Ramos (cell line): ENCODE data around the gene TBC1D5.

ENCODE experiments used
- in situ Hi-C: fragments of 300-500 bp; cut with MboI; formaldehyde crosslinking; loops from one replicate; pipeline ENCODE4 v1.14.3; 2022; ENCODE audit warnings: low sequenced_read_pairs; ENCODE audit not compliant: unreplicated experiment

Gene TBC1D5

DNA sequence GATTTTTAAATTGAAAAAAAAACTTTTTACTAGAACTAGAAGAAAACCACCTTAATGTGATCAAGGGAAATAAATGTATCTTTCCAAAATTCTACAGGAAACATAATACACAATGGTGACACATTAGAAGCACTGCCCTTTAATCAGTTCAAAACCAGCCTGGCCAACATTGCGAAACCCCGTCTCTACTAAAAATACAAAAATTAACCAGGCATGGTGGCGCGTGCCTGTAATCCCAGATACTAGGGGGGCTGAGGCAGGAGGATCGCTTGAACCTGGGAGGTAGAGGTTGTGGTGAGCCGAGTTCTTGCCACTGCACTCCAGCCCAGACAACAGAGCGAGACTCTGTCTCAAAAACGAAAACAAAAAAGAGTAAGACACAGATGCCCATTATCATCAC, 134.5 kb downstream of the TBC1D5 start:
- in situ Hi-C loops = no loop called here

DNA sequence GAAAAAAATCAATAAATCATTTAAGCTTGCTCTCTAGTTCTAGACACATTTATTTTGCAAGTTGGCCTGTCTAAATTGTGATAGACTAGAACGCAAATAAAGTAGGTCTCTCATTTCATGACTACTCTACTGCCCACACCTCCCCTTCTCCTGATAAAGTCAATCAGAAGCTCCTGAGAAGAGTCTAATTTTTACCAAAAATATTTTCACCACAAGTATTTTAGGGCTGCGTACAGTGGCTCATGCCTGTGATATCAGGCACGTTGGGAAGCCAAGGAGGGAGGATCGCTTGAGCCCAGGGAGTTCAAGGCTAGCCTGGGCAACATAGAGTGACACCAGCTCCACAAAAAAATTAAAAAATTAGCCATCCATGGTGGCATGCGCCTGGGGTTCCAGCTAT, 136.5 kb downstream of the TBC1D5 start:
- in situ Hi-C loops = no loop called here

DNA sequence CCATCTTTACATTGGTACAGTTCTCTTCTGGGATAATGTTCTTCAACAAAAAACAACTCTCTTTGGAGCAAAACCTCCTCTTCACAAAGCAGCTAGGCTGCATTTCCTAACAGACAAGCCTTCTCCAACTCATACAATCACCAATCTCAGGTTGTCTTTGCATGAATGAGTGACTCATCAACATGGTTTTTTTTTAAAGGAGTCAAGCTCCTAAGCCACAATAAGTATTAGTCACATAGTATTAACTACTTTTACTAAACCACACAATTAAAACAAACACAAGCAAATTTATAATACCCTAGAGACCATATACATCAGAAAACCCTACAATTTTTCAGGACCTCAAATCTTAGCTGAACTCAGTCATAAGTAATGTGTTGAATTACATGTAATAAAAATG, 137.4 kb downstream of the TBC1D5 start:
- in situ Hi-C loops = no loop called here

DNA sequence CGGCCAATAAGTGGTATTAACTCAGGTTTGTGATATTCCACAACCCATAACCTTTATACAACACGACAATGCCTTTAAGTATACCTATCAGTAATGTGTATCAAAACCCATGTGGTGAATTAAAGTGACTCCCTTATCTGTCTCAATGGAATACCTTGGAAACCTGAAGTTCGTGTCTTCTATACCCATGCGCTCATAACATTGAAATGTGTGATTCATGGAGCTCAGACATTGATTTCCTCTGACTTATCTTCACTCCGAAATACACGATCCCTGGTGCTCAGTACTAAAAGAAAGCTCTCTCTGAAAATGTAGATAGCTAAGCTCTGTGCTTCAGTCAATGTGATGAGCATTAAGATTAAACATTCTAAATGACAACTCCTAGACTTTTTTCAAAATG, 140.3 kb downstream of the TBC1D5 start:
- in situ Hi-C loops = no loop called here

DNA sequence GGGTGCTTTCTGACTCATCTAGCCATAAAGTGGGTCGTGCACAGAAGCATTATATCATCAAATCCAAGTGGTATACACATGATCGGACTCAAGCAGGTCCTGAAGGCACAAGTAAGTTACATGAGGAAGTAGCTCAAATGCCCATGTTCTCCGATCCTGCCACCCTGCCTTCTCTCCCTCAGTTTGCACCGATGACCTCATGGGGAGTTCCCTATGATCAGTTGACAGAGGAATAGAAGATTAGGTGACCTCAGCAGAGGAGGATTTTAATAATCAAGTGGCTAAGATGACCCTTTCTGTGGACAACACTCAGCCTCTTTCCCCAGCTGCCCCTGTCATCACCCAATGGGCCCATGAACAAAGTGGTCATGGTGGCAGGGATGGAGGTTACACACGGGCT, 149.5 kb downstream of the TBC1D5 start:
- in situ Hi-C loops = no loop called here

DNA sequence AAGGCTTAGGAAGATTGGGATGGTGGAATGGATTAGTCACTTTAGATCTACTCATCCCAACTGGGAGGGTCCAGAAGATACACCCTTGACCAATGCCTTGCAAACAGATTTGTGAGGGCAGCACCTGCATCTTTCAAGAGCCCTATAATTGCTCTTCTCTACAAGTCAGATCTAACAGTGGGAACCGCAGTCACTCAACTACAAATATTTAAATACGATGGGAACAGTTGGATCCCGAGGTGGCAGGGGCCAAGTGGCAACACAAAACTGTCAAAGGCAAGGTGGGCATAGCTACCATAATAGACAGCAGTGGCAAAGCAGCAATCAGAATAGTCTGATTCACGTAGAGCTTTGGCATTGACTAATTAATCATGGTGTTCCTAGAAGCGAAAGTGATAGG, 152.0 kb downstream of the TBC1D5 start:
- in situ Hi-C loops = no loop called here

DNA sequence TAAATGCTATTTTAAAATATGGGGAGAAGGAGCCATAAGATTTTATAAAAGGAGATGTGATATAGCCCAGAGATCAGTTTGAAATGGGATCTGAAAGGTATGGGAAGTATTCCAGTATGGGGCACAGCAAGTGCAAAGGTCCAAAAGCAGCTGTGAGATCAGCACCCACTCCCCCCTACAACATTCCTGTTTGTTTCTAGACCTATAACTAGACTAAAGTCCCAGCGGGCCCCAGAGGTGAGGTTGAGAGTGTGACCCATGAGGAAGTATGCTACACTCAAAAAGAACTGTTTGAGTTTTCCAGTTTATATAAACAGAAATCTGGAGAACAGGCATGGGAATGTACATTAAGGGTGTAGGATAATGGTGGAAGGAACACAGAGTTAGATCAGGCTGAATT, 152.5 kb downstream of the TBC1D5 start:
- in situ Hi-C loops = no loop called here

DNA sequence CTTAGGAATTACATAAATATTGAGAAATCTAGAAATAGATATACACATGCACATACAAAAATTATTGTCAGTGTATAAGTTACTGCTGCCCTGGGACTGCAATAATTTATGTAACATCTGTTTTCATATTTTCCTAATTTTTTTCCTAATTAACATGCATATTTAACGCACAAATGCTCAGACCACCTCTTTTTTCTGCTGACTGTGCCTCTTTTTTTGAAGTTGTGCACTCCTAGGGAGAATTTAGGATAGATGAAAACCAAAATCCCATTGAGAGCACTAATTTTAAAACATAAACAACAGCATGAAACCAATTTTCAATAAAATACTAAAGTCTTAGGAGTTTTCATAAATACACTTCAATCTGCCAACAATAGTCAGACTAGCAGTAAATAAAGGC, 154.0 kb downstream of the TBC1D5 start:
- in situ Hi-C loops = no loop called here

DNA sequence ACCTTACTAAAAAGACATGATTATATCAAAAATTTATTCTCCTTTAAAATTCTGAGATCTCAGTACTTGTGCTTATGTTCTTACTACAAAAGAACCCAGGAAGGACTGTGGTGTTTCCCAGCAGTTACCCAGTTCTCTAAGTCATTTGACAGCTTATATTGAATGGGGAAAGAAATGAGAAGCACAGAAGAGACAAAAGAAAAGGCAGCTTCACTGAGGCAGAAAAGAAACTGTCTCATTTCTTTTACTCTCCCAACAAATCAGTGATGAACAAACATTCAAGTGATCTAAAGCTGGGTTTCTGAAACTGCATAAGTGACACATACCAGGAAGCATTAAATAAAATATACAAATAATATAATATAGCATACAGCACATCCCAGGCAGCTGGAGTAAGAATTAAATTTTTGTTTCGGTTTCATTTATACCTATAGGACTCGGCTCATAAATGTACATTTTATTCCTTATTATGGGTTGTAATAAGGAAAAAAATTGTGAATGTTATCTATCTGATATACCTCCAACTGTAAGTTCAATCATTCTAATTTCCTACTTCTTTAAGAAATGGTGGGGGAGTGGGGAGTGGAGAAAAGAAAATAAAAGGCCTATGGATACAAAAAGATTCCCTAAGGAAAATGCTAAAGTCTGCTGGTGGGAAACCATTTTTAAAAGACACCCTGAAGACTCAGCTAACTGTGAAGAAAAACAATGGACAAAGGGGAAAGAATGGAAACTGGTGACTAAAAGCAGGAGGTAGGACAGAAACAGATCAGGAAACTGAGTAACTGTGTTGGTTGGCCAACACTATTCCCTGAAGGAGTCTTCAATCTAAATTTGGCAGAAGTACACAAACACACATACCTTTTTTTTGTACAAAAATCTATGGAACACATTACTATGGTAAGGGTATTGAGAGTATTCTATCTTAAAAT, 156.8 kb downstream of the TBC1D5 start:
- in situ Hi-C loops = no loop called here

DNA sequence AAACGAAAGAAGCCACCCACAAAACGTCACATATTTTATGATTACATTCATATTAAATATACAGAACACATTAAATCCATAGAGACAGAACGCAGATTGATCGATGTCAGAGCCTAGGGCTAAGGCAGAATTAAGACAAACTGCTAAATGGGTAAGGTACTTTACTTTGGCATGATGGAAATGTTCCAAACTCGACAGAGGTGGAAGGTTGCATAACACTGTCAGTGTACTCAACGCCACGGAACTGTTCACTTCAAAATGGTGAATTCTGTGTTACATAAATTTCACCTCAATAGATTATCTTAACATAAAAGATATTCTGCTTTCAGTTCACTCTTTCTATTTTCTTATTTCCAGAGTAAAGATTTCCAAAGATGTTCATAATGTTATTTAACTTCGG, 158.4 kb downstream of the TBC1D5 start:
- in situ Hi-C loops = no loop called here

DNA sequence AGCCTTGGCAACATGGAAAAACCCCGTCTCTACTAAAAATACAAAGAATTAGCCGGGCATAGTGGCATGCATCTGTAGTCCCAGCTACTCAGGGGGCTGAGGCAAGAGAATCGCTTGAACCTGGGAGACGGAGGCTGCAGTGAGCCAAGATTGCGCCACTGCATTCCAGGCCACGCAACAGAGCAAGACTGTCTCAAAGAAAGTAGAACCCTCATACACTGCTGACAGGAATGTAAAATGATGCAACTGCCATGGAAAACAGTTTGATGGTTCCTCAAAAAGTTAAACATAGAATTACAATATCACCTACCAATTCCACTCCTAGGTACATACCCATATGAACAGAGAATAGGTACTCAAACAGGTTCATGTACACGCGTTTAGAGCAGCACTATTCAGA, 158.9 kb downstream of the TBC1D5 start:
- in situ Hi-C loops = no loop called here

DNA sequence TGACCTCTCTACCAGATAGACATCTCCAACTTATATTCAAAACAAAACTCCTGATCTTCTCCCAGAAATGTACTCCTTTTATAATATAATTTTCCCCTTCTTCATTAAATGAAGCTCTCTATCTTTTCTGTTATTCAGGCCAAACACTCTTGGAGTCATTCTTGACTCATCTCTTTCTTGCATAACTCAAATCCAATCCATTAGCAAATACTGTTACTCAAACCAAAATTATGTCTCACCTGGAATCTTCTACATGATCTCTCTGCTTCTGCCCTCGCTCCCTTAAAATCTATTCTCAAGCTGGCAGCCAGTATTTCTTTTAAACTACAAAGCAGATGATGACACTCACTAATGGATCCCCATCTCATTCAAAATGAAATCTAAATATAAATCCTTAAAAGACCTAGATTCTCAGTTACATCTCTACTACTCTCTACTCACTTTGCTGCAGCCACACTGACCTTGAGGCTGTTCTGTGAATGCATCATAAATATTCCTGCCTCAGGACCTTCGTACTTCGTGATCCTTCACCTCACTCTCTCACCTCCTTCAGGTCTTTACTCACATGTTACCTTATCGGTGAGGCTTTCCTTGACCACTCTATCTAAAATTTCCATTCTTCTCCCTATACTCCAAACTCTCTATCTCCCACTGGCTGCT, 160.9 kb downstream of the TBC1D5 start:
- in situ Hi-C loops = no loop called here

DNA sequence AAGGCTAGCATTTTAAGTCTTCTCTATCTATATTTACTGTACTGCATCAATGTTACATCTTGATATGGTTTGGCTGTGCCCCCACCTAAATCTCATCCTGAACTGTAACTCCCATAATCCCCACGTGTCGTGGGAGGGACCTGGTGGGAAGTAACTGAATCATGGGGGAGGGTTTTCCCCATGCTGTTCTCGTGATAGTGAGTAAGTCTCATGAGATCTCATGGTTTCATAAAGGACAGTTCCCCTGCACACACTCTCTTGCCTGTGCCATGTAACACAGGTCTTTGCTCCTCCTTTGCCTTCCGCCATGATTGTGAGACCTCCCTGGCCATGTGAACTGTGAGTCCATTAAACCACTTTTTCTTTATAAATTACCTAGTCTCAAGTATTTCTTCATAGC, 161.5 kb downstream of the TBC1D5 start:
- in situ Hi-C loops = no loop called here

DNA sequence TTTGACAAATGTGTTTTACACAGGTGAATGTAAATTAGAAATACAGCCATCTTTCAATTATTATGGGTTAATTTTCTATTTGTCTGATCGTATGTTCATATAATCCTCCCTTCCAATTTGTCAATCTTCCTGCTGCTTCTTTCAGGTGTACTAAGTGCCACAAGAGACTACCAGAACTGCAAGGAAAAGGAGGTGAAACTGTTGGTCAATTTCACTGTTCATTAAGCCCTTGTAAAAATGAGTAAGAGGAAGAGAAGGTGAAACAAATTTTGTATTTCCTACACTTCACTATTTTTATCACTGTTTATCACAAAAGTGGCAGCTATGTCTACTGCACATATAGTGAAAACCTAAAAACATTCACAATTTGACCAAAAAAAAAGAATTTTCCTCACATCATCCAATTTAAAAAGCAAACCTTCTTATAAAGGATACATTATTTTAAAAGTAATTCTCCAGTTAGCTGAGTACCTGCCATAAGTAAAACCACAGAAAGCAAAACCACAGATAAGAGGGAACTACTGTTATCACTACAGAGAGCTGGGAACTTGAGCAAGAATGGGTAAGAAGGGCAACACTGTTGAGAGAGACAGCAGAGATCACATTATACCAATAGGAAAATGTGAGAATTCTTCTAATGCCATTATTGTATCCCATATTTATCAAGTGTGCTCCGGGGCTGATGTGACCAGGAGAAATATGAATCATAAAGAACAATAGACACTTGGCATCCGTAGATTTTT, 163.0 kb downstream of the TBC1D5 start:
- in situ Hi-C loops = no loop called here

DNA sequence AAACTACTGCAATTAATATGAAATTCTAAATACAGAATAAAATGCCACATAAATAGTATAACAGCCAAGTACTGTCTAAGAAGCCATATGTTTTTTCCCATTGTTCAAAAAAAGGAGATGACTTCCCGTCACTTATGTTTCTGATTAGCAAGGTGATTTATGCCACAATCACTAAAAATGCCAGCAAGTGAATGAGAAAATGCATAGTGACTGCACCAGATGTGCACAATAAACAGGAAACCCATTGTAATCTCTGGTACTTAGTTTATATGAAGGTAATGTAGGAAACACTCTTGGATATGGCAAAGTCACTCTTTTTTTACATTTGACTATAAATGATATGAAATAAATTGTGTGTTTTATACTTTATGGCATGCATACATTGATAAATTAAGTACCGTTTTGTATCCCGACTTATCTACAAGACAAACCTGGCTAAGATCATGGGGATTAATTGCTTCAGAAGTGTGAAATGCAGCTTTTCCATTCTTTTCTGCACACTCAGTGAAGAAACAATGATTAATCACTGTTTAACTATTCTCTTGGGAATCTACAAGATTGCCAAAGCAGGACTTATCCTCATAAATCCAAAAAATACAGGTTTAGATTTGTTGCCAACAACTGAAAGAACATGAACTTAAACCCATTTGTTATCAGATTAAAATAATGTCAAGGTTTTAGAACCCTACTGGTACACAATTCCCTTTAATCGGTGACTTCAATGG, 164.5 kb downstream of the TBC1D5 start:
- in situ Hi-C loops = no loop called here

DNA sequence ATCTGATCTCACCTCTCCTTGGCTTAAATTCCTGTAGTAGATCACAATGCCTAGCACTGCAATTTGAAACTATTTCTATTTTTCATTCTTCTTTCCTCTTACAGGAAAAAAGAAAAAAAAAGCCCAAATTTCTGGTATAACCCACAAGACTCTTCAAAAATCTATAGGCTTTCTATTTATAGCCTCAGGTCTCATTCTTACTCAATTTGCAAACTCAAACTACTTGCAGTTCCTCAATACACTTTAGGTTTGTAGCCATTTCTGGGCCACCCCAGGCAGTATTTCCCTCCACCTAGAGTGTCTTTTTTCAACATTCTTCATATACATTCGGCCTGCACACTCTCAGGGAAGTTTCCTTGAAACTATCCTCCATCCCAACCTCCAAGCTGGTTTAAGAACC, 169.0 kb downstream of the TBC1D5 start:
- in situ Hi-C loops = no loop called here

DNA sequence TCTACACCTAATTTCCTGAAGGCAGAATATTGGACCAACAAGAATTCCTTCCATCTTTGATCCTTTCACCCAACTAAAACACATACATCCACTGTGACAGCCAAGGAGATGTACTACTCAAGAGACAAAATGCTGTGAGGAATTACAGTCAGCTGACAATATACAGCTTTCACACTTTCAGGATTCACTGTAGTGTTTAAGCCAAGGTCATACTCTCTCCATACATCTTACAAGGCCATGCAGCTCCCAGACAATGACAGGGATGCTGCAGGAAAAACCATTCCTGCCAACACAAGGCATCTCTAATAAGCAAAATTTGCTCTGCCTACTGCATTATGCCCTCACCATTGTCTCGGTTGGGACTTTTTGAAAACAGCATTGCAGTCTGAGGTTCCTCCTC, 170.7 kb downstream of the TBC1D5 start:
- in situ Hi-C loops = no loop called here

DNA sequence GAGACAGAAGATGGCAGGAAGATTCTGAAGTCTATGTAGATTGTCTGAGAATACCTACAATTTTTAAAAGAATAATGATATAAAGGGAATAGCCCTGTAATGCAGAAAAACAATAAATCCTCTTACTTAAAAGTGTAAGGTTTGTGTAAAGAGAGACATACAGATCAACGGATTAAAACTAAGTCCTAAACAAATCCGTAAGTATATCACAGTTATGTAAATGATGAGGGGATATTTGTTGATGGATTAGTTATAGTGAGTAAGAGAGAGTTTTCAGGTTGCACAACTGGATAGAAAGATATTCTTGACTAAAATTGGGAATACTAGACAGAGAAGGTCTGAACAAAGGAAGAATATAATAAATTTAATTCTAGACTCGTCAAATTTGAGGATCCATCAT, 179.6 kb downstream of the TBC1D5 start:
- in situ Hi-C loops = no loop called here

DNA sequence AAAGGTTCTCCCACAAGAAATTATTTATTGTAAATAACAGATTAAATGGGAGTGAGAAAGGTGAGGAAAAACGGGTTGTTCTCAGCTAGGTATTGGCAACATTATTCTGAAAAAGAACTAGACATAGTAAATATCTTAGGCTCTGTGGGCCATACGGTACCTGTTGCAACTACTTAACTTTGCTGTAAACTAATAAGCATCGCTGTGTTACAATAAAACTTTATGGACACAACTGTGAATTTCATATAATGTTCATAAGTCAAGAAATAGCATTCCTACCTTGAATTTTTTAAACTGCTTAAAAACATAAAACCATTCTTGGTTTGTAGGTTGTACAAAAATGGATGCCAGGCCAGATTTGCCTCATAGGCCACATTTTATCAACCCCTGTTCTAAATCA, 183.9 kb downstream of the TBC1D5 start:
- in situ Hi-C loops = no loop called here

DNA sequence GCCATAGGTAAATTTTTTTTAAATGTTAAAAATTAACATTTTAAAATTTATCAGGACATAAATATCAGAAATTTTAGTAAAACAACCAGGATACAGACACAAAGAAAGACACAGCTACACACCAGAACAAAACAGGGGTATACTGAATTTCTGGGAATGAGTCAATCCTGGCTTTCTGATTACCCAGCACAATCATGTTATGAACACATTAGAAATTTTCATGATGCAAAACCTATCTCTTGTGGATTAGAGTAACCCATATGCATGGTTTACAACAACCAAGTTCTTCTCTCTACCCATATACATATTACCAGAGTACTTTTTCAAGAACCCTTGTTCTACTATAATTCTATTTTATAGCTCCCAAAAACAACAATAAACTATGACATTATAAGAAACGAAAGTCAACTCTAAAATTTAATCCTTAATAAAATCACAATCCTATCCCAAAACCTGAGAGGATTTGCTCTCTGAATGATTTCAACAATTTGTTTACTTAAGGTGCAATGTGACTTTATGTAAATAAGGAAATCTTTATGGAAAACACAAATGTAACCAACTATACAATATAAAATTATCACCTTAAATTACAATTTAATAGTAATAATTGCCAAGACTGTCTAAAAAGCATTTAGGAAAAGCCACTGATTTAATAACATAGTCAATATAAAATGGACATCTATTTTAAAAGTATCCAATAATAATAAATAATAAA, 184.5 kb downstream of the TBC1D5 start:
- in situ Hi-C loops = no loop called here
